K562 (cell line): ENCODE results near the gene SSBP2. TPM values are rescaled to one million over a fixed set of nuclear protein-coding genes. Genes with fewer than 3 reads are reported as not detected.

Source experiments
- ATAC-seq: fragments of 200-7000 bp; cut with Tn5 transposase; 3 replicates; pipeline ENCODE4 v1.9.1; 2020; ENCODE audit warnings: moderate library complexity
- BruUV-seq: library from RNA; stranded (reverse); fragments of 400-500 nt; replicated peaks from 2 replicates; lab custom pipeline; 2021; lab: Mats Ljungman, UMichigan
- CTCF ChIA-PET: fragments of 300-600 bp; formaldehyde crosslinking; extraction: SDS; loops from one replicate; lab custom pipeline; 2021; ENCODE audit warnings: low intra/inter-chr PET ratio; lab: Yijun Ruan, JAX
- POLR2A ChIA-PET: fragments of 300-600, 350-650 bp; sonication (Branson Sonifier 250); formaldehyde crosslinking; extraction: SDS; loops from one replicate; lab custom pipeline; 2021; ENCODE audit warnings: antibody characterized with exemption, inconsistent platforms; lab: Yijun Ruan, JAX
- DNase-seq, 4 experiments: peaks; one replicate each; pipeline versions ENCODE4 v3.0.0 to v3.0.0-alpha.2; 2011 to 2018; ENCODE audit warnings: low spot score in 3 of 4, mixed read lengths in 3 of 4; ENCODE audit errors: extremely low read depth in 1 of 4
- FAIRE-seq: peaks from 2 replicates; lab custom pipeline; 2011; peaks lifted over from hg19 to GRCh38; lab: Jason Lieb, UNC
- H2AFZ ChIP-seq: 2 replicates; pipeline ENCODE4 v1.6.0; 2011; ENCODE audit warnings: low read depth, low read length, control low read depth, inconsistent platforms
- H3K27ac ChIP-seq: fragments of 200-600 bp; 3 replicates; pipeline ENCODE4 v1.8.0; 2011; ENCODE audit warnings: low read depth, mild to moderate bottlenecking, control low read depth, inconsistent platforms, low read length, moderate library complexity, mixed read lengths; ENCODE audit errors: extremely low read depth
- H3K27me3 ChIP-seq, 2 experiments: fragments of 300-600 bp in 1 of 2; 2 replicates in 1 of 2; 3 replicates in 1 of 2; pipeline versions ENCODE4 v1.6.0 to v1.8.0; 2011; ENCODE audit warnings: inconsistent platforms in 2 of 2, low read length in 2 of 2, mild to moderate bottlenecking in 1 of 2, mixed read lengths in 1 of 2, moderate library complexity in 1 of 2; ENCODE audit not compliant: control insufficient read depth in 2 of 2, insufficient read depth in 2 of 2
- H3K36me3 ChIP-seq: fragments of 300-600 bp; 3 replicates; pipeline ENCODE4 v1.8.0; 2011; ENCODE audit warnings: mild to moderate bottlenecking, low read length, inconsistent platforms; ENCODE audit not compliant: control insufficient read depth, insufficient read depth
- H3K4me1 ChIP-seq, 2 experiments: fragments of 200-600 bp in 1 of 2; replicated peaks in 1 of 2; 2 replicates in 1 of 2; 3 replicates in 1 of 2; pipeline versions ENCODE4 v1.5.1 to v1.8.0; 2011; ENCODE audit warnings: inconsistent platforms in 2 of 2, low read length in 2 of 2, mild to moderate bottlenecking in 1 of 2, mixed read lengths in 1 of 2, moderate library complexity in 1 of 2; ENCODE audit not compliant: control insufficient read depth in 2 of 2, insufficient read depth in 2 of 2
- H3K4me2 ChIP-seq: 2 replicates; pipeline ENCODE4 v1.6.1; 2011; ENCODE audit warnings: low read length, control low read depth, inconsistent platforms, mixed read lengths; ENCODE audit not compliant: insufficient read depth
- H3K4me3 ChIP-seq: fragments of 200-600 bp; sonication (generic), shearing (Covaris generic); 2 replicates; pipeline ENCODE4 v1.5.1; 2016; ENCODE audit warnings: control low read depth, inconsistent platforms
- H3K79me2 ChIP-seq: fragments of 200-600 bp; 3 replicates; pipeline ENCODE4 v1.8.0; 2011; ENCODE audit warnings: low read length, inconsistent platforms; ENCODE audit not compliant: control insufficient read depth, insufficient read depth
- H3K9ac ChIP-seq, 2 experiments: 2 replicates each; pipeline versions ENCODE4 v1.6.0 to v1.6.1; 2011; ENCODE audit warnings: low read depth in 2 of 2, low read length in 2 of 2, control low read depth in 1 of 2, inconsistent platforms in 1 of 2, mild to moderate bottlenecking in 1 of 2, mixed read lengths in 1 of 2; ENCODE audit not compliant: insufficient read depth in 1 of 2
- H3K9me1 ChIP-seq: one replicate; pipeline ENCODE4 v1.6.0; 2011; ENCODE audit warnings: inconsistent platforms, mild to moderate bottlenecking, low read length, moderate library complexity; ENCODE audit not compliant: control insufficient read depth, insufficient read depth
- H3K9me3 ChIP-seq: replicated peaks from 2 replicates; pipeline ENCODE4 v1.5.1; 2011; ENCODE audit warnings: low read depth, low read length, inconsistent platforms; ENCODE audit not compliant: control insufficient read depth, insufficient read depth
- H4K20me1 ChIP-seq: replicated peaks from 2 replicates; pipeline ENCODE4 v1.6.1; 2011; ENCODE audit warnings: low read length, inconsistent platforms, mixed read lengths; ENCODE audit not compliant: control insufficient read depth, insufficient read depth
- KLF16 ChIP-seq: IDR thresholded peaks from 2 replicates; pipeline ENCODE4 v1.6.1; 2016; ENCODE audit warnings: antibody characterized with exemption
- PRDM10 ChIP-seq: fragments of 450-650 bp; IDR thresholded peaks from 2 replicates; pipeline ENCODE4 v1.6.1; 2018; ENCODE audit not compliant: partially characterized antibody
- SAFB2 ChIP-seq: fragments of 200-400 bp; formaldehyde crosslinking; IDR thresholded peaks from 2 replicates; pipeline ENCODE4 v1.6.1; 2018; ENCODE audit warnings: borderline replicate concordance, low read length, low read depth, moderate library complexity; ENCODE audit not compliant: severe bottlenecking
- THAP12 ChIP-seq: fragments of 250-450 bp; sonication (Bioruptor Pico); IDR thresholded peaks from 2 replicates; pipeline ENCODE4 v1.9.0; 2021; ENCODE audit warnings: mild to moderate bottlenecking, inconsistent platforms
- ZC3H11A ChIP-seq: IDR thresholded peaks from 2 replicates; pipeline ENCODE4 v1.6.1; 2012; ENCODE audit warnings: low read depth, low read length, improper control_type of control experiment
- ZNF324 ChIP-seq: fragments of 250-450 bp; sonication (Bioruptor Pico); IDR thresholded peaks from 2 replicates; pipeline ENCODE4 v1.4.0; 2020; ENCODE audit warnings: mild to moderate bottlenecking
- WGBS: fragments of 100-300 bp; shearing (Covaris generic); methylation state at CpG from one replicate; pipeline ENCODE4 v1.1.6; 2016; ENCODE audit warnings: low coverage, mixed read lengths; ENCODE audit not compliant: insufficient coverage; ENCODE audit errors: missing lambda C conversion rate; 5-methylcytosine and 5-hydroxymethylcytosine counted together
- in situ Hi-C: fragments of 300-500 bp; cut with MboI; formaldehyde crosslinking; loops from 4 replicates; pipeline ENCODE4 v1.15.0; 2018; ENCODE audit warnings: inconsistent platforms, mixed read lengths
- intact Hi-C: fragments of 100-400 bp; cut with micrococcal nuclease; formaldehyde crosslinking; loops from 2 replicates; pipeline ENCODE4 v1.14.2; 2022
- polyA plus RNA-seq, 8 experiments: library from polyadenylated mRNA; depleted of rRNA in 4 of 8; stranded (reverse) in 5 of 8; unstranded in 3 of 8; fragments of >200 nt; fragmentation: Nextera tagmentation in 2 of 8; fragmentation: Illumina TruSeq in 1 of 8; extraction: Ambion mirVana in 2 of 8; extraction: Trizol in 1 of 8; gene quantifications; 2 replicates each; pipeline versions ENCODE4 v1.2.1 to v1.2.3, GENCODE V29; 2011 to 2014; ENCODE audit warnings: inconsistent platforms in 1 of 8, missing spikeins in 1 of 8
- total RNA-seq, 7 experiments: library from RNA; depleted of rRNA in 6 of 7; stranded (reverse); fragments of >200 nt in 6 of 7; fragmentation: Illumina TruSeq in 2 of 7; extraction: Trizol in 2 of 7; gene quantifications; 2 replicates each; pipeline versions ENCODE4 v1.2.1 to v1.2.3, GENCODE V29; 2011 to 2021; ENCODE audit warnings: low replicate concordance in 1 of 7

The SSBP2 gene
- total and polyA plus RNA-seq, 9 of the 15 experiments (the other 6 are each of a cell fraction or from before 2014, with no cell fraction given): 22.3 to 133 (median 42.1) TPM

GRCh38 chr5:81533629-81534405 is 217.1 kb downstream of the SSBP2 start (continued):
- TF ChIP-seq SAFB2: no peak
- TF ChIP-seq KLF16: no peak

GRCh38 chr5:81530919-81531318 is 220.0 kb downstream of the SSBP2 start:
- no peaks in the 10 kb centered on the region for H4K20me1 ChIP-seq
- no peak overlapping the region for H3K9ac ChIP-seq
- TF ChIP-seq ZC3H11A (no peak), THAP12 (CRISPR knock-in tag) (no peak), ZNF324 (CRISPR knock-in tag) (no peak), PRDM10 (no peak)
- no peak for FAIRE-seq
- no peak overlapping the region for H2AFZ ChIP-seq
- H3K9me3 ChIP-seq: no peaks in the 10 kb centered on the region
- DNase-seq: no peak
- WGBS: 95% methylated on average over 1 of the region's 1 CpG
- BruUV-seq: no TSS peak
- no peaks in the 10 kb centered on the region for H3K27me3 ChIP-seq
- no peaks in the 10 kb centered on the region for H3K79me2 ChIP-seq
- no peak overlapping the region for H3K4me2 ChIP-seq
- POLR2A ChIA-PET: interaction anchor here (1.6 kb wide), 1 partner anchor 440 kb away, joined by 4 read pairs; no protein-coding TSS in a partner anchor
- in situ Hi-C loops (no loop called here), intact Hi-C loops (no loop called here)
- no peaks in the 10 kb centered on the region for H3K9me1 ChIP-seq
- H3K27ac ChIP-seq: no peak overlapping the region
- no peak overlapping the region for H3K4me3 ChIP-seq
- no peak for ATAC-seq
- no peaks in the 10 kb centered on the region for H3K36me3 ChIP-seq
- CTCF ChIA-PET: no interaction called here
- H3K4me1 ChIP-seq: peaks cover 0 to 9% of the 10 kb centered on the region in 2 experiments; a peak in 2 of 5 replicates
